Neural crest cell (in vitro differentiated cells): Measurements from ENCODE around the gene MX2. TPM values are rescaled to one million over a fixed set of nuclear protein-coding genes. Genes with fewer than 3 reads are reported as not detected.

ENCODE experiments used
- DNase-seq: peaks from one replicate; pipeline ENCODE4 v3.0.0; 2021; ENCODE audit warnings: low read depth, mixed read lengths, low spot score
- H3K27ac Mint-ChIP-seq: one replicate; pipeline ENCODE4 v1.8.0; 2021; ENCODE audit warnings: mild to moderate bottlenecking, mixed read lengths; ENCODE audit not compliant: unreplicated experiment
- H3K27me3 Mint-ChIP-seq: 2 replicates; pipeline ENCODE4 v1.8.0; 2021; ENCODE audit warnings: low read depth, mild to moderate bottlenecking, mixed read lengths
- H3K36me3 Mint-ChIP-seq: 2 replicates; pipeline ENCODE4 v1.8.0; 2021; ENCODE audit warnings: low read depth, mild to moderate bottlenecking, mixed read lengths
- H3K4me1 Mint-ChIP-seq: 2 replicates; pipeline ENCODE4 v1.8.0; 2021; ENCODE audit warnings: mixed read lengths
- H3K4me3 Mint-ChIP-seq: one replicate; pipeline ENCODE4 v1.8.0; 2021; ENCODE audit warnings: mild to moderate bottlenecking, mixed read lengths
- H3K9me3 Mint-ChIP-seq: 2 replicates; pipeline ENCODE4 v1.8.0; 2021; ENCODE audit warnings: mixed read lengths
- total RNA-seq: library from RNA; stranded (reverse); gene quantifications from 2 replicates; pipeline ENCODE4 v1.2.1, GENCODE V29; 2021
- TF ChIP-seq, protein P1 (sequence below): fragments of 200-600 bp; sonication (generic); conservative IDR thresholded peaks from 2 replicates; pipeline ENCODE4 v1.5.0; 2021; ENCODE audit warnings: antibody characterized with exemption, mild to moderate bottlenecking

MX2 gene
- total RNA-seq, 1 donor from 2014 or later: not detected

- H3K4me3 Mint-ChIP-seq: no peak overlapping the region
Observed at GRCh38 chr21:41399246-41399800, 37.5 kb downstream of the MX2 start.

GRCh38 chr21:41402231-41402630 is 40.4 kb downstream of the MX2 start:
- Mint-ChIP-seq H3K36me3 (no peaks in the 10 kb centered on the region), H3K4me3 (no peak overlapping the region), H3K27ac (no peak overlapping the region), H3K4me1 (peaks cover 13% of the 10 kb centered on the region), H3K27me3 (no peaks in the 10 kb centered on the region), H3K9me3 (peaks cover 2% of the 10 kb centered on the region)
- DNase-seq: no peak
- TF ChIP-seq, protein P1, sequence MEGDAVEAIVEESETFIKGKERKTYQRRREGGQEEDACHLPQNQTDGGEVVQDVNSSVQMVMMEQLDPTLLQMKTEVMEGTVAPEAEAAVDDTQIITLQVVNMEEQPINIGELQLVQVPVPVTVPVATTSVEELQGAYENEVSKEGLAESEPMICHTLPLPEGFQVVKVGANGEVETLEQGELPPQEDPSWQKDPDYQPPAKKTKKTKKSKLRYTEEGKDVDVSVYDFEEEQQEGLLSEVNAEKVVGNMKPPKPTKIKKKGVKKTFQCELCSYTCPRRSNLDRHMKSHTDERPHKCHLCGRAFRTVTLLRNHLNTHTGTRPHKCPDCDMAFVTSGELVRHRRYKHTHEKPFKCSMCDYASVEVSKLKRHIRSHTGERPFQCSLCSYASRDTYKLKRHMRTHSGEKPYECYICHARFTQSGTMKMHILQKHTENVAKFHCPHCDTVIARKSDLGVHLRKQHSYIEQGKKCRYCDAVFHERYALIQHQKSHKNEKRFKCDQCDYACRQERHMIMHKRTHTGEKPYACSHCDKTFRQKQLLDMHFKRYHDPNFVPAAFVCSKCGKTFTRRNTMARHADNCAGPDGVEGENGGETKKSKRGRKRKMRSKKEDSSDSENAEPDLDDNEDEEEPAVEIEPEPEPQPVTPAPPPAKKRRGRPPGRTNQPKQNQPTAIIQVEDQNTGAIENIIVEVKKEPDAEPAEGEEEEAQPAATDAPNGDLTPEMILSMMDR: no peak

More at GRCh38 chr21:41399246-41399800, 37.5 kb downstream of the MX2 start:
- DNase-seq: no peak
- Mint-ChIP-seq H3K9me3 (peaks cover 2% of the 10 kb centered on the region), H3K36me3 (no peaks in the 10 kb centered on the region), H3K27ac (no peak overlapping the region), H3K4me1 (peaks cover 16% of the 10 kb centered on the region), H3K27me3 (no peaks in the 10 kb centered on the region)
- TF ChIP-seq, protein P1: no peak

DNA sequence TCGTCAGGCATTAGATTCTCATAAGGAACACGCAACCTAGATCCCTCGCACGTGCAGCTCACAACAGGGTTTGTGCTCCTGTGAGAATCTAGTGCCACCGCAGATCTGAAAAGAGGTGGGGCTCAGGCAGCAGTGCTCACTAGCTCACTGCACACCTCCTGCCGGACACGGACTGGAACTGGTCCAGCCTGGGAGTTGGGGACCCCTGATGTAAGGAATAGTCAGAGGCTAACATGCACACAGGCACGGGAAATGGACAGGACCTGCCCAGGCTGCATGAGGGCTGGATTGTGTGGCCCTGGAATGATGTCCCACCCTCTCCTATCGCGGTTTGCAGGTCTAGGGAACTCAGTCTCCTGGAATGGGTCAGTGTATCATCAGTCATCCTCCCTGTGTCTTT is 41.0 kb downstream of the MX2 start:
- TF ChIP-seq, protein P1: no peak
- no peak for DNase-seq
- Mint-ChIP-seq H3K4me3 (no peak overlapping the region), H3K36me3 (no peaks in the 10 kb centered on the region), H3K4me1 (peaks cover 13% of the 10 kb centered on the region), H3K27me3 (no peaks in the 10 kb centered on the region), H3K9me3 (no peaks in the 10 kb centered on the region), H3K27ac (no peak overlapping the region)

- DNase-seq: no peak
- H3K27me3 Mint-ChIP-seq: no peaks in the 10 kb centered on the region
- H3K27ac Mint-ChIP-seq: no peak overlapping the region
- H3K4me1 Mint-ChIP-seq: peaks cover 13% of the 10 kb centered on the region
- no peaks in the 10 kb centered on the region for H3K9me3 Mint-ChIP-seq
- no peak overlapping the region for H3K4me3 Mint-ChIP-seq
- H3K36me3 Mint-ChIP-seq: no peaks in the 10 kb centered on the region
- TF ChIP-seq, protein P1: no peak
Observed at GRCh38 chr21:41403331-41403730, 41.5 kb downstream of the MX2 start.

GRCh38 chr21:41403966-41404365 is 42.1 kb downstream of the MX2 start:
- H3K4me1 Mint-ChIP-seq: peaks cover 17% of the 10 kb centered on the region
- H3K27me3 Mint-ChIP-seq: no peaks in the 10 kb centered on the region
- no peak overlapping the region for H3K4me3 Mint-ChIP-seq
- no peaks in the 10 kb centered on the region for H3K9me3 Mint-ChIP-seq
- no peaks in the 10 kb centered on the region for H3K36me3 Mint-ChIP-seq
- DNase-seq: no peak
- no peak overlapping the region for H3K27ac Mint-ChIP-seq
- TF ChIP-seq, protein P1: no peak

DNA sequence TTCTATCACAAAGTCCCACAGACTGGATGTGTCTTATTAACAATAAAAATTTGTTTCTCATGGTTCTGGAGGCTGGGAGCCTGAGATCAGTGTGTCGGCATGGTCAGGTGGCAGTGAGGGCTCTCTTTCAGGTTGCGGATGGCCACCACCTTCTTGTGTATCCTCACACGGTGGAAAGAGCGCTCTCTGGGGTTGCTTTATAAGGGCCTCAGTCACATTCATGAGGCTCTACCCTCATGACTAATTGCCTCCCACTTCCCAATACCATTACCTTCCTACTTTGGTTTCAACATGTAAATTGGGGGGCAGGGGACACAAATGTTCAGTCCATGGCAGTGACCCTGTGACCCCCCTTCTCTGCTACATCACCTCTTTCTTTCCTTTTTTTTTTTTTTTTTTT is 43.5 kb downstream of the MX2 start:
- no peak for DNase-seq
- no peaks in the 10 kb centered on the region for H3K9me3 Mint-ChIP-seq
- no peak overlapping the region for H3K4me3 Mint-ChIP-seq
- H3K4me1 Mint-ChIP-seq: peaks cover 17% of the 10 kb centered on the region
- TF ChIP-seq, protein P1: no peak
- H3K27ac Mint-ChIP-seq: no peak overlapping the region
- no peaks in the 10 kb centered on the region for H3K36me3 Mint-ChIP-seq
- H3K27me3 Mint-ChIP-seq: no peaks in the 10 kb centered on the region
